Stimulated activated CD8-positive, alpha-beta memory T cell treated with anti-CD3 and anti-CD28 coated beads, Interleukin-7, amount 100 ng/mL, for 24 hours (primary cell): ENCODE data around the gene LDHA.
A peak's percentile ranks its signal among the peaks of the same experiment; 100 is the strongest.
"Not testable (repeated sequence)": the region's sequence is repeated elsewhere in the genome, so short reads cannot be mapped to it uniquely, and the experiment has no call there.

ENCODE experiments used
- DNase-seq: peaks from one replicate; pipeline ENCODE4 v3.0.0-alpha.2; 2020; ENCODE audit warnings: low read depth

The LDHA gene

DNA sequence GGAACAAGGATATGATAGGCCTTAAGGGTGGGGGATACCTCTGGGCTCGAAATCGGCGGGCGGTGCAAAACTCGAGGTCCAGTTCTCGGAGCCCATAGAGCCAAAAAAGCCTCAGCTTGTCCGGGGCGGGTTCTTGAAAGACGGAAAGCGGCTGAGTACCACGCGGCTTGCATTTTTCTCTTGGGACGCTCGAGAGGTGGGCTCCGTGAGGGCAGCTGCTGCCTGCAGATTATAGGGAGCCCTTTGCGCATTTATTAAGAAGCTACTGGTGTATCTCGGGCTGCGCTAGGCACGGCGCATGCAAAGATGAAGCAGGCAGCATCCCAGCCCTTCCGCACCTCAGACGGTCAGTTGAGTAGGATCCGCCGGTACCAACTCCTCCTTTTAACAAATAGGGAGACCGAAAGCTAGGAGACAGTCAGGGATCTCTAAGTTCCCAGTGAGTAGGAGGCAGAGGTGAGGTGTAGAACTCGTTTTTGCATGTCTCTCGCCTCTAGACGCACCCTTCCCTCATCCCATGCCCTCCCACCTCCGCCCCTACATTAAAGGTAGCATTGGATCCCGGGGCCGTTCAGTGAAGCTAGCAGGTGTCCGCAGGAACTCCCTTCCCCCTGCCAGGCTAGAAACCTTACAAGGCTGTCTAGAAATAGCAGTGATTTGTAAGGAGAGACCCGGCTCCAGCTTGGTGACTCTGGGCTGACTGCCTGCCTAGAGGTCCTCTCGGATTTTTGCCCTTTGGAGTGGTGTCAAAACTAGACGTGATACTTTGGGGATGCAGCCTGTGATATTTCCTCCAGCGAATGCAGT, 768 bp downstream of the LDHA start:
- peak; percentile 17 for DNase-seq

DNA sequence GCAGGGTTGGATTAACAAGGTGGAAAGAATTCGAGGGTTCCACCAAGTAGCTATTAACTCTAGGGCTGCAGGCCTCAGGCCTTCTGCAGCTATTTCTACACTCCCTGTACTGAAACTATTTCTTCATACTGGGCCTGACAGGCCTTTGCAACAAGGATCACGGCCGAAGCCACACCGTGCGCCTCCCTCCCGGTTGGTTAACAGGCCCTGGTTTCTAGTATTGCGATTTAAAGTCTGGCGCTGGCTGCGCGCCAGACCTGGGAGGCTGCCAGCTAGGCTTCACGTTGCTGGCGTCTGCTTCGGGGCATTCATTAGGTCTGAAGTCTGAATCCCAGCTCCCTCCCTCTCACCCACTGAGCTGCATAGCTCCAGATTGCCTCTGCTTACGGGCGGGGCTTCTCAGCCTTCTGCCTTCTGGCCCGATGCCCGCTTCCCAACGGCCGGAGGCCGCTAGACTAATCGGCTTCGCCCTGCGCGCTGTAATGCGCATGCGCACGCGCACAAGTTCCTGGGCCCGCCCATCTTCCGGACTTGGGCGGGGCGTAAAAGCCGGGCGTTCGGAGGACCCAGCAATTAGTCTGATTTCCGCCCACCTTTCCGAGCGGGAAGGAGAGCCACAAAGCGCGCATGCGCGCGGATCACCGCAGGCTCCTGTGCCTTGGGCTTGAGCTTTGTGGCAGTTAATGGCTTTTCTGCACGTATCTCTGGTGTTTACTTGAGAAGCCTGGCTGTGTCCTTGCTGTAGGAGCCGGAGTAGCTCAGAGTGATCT, 1.6 kb downstream of the LDHA start:
- peak; percentile 86 for DNase-seq

DNA sequence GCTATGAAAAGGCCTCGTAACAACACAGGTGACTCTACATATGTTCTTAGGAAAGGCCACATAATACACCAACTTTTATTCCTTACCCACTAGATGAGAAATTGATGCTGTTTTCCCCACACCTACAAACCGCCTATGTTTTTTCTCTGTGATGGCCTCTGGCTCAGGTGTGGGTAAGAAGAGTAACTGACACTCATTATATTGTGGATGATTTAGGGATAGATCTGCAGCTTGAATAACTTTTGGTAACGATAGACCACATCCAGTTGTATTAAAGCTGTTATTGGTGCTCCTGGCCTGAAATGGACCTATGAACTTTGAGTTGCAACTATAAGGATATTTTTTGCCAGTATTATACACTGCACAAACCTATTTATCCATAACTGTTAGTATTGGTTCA, 3.6 kb downstream of the LDHA start:
- no peak for DNase-seq

- not testable (repeated sequence) for DNase-seq
Observed at GRCh38 chr11:18401077-18401476, 6.7 kb downstream of the LDHA start.

GRCh38 chr11:18404062-18404461, 9.7 kb downstream of the LDHA start:
- no peak for DNase-seq

DNA sequence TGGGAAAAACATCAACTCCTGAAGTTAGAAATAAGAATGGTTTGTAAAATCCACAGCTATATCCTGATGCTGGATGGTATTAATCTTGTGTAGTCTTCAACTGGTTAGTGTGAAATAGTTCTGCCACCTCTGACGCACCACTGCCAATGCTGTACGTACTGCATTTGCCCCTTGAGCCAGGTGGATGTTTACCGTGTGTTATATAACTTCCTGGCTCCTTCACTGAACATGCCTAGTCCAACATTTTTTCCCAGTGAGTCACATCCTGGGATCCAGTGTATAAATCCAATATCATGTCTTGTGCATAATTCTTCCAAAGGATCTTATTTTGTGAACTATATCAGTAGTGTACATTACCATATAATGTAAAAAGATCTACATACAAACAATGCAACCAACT, 13.0 kb downstream of the LDHA start:
- not testable (repeated sequence) for DNase-seq

- no peak for DNase-seq
Observed at GRCh38 chr11:18408558-18409291, 14.4 kb downstream of the LDHA start.

- no peak for DNase-seq
Observed at GRCh38 chr11:18416459-18416858, 22.1 kb downstream of the LDHA start.

GRCh38 chr11:18419040-18419439, 24.7 kb downstream of the LDHA start:
- no peak for DNase-seq

DNA sequence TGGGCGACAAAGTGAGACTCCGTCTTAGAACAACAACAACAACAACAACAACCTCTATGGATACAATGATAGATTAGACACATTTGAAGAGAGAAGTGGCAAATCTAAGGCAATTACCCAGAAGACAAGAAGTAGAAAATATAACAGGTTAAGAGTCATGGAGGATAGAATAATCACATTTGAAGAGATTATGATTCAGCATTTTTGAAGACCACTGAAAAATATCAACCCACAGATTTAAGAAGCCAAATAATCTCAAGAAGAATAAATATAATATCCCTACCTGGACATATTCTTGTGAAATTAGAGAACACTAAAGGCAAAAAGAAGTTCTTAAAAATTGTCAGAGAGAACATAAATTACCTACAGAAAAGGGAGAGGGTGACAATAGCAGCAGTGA, 25.7 kb downstream of the LDHA start:
- DNase-seq: no peak

DNA sequence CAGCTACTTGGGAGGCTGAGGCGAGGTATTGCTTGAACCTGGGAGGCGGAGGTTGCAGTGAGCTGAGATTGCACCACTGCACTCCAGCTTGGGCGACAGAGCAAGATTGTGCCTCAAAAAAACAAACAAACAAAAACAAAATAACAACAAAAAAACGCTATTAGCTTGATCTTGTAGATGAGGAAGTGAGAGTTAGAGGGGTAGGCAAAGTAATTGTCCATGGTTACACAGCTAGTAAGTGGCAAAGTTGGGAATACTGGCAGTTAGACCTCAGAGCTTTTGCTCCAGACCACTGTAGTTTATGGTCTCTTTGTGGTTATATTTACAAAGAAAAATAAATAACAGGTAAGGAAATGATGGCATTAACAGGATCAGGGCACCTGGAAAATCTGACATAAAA, 32.9 kb downstream of the LDHA start:
- no peak for DNase-seq

- DNase-seq: no peak
Observed at GRCh38 chr11:18429332-18429731, 35.0 kb downstream of the LDHA start.

DNA sequence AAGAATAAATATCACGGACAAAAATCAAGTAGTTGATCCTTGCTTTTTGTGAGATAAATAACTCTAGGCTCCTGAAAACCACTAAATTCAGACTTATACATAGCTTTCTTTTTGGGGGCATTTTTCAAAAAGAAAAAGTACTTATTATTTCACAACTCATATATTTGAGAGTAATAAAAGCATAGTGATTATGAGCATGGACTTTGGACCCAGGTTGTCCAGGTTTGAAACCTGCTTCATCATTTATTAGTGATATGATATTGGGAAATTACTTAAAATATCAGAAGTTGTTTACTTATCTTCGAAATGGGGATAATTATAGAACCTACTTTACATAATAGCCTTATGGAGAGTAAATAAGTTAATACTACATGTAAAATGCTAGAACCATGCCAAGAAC, 44.3 kb downstream of the LDHA start:
- no peak for DNase-seq

DNA sequence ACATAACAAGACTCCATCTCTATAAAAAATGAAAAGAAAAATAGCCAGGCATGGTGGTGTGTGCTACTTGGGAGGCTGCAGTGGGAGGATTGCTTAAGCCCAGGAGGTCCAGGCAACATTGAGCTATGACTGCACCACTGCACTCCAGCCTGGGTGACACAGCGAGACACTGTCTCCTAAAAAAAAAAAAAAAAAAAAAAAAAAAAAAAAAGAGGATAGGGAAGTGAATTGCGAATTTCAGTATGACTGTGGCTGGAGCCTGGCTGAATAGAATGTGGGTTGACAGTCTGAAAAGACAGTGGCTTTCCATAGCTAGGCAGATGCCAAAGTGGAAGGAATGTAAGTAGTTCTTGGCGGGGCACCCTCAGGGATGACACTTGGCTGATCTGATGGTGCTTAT, 54.9 kb downstream of the LDHA start:
- DNase-seq: no peak

DNA sequence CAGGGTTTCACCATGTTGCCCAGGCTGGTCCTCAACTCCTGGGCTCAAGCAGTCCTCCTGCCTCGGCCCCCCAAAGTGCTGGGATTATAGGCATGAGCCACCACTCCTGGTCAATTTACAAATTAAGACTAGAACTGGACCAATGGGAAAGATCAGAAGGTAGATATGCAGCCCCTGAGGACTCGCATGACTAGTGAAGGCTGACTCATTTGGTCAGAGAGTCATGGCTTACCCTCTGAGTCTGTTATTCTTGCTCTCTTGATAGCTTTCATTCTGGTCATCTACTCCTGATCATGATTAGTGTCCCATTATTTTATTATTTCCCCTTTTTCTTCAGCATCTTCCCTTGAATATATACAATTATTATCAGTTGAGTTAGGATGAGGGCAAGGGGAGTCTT, 58.6 kb downstream of the LDHA start:
- no peak for DNase-seq

GRCh38 chr11:18455686-18456372, 61.5 kb downstream of the LDHA start, which contains the start of gene LDHAL6A:
TSS of gene LDHAL6A (plus strand) at chr11:18455856. CDS start at chr11:18456681, 825 bp downstream.
- DNase-seq: no peak

- no peak for DNase-seq
Observed at GRCh38 chr11:18457450-18457849, 63.1 kb downstream of the LDHA start.
